ENCODE data around the gene GSDMA.

GRCh38 chr17:39997543-39997942 is 34.7 kb downstream of the GSDMA start:
- no peak for TF ChIP-seq GATA2 (IDR thresholded peaks at IDR 0.05; ENCODE audit: low read depth, low read length)
- no peak for TF ChIP-seq GATA3 (IDR thresholded peaks at IDR 0.05; ENCODE audit: low read depth, low read length)
